ENCODE results near the gene KCNH2. TPM values are rescaled to one million over a fixed set of nuclear protein-coding genes. Genes with fewer than 3 reads are reported as not detected.
"Not testable (repeated sequence)": the region's sequence is repeated elsewhere in the genome, so short reads cannot be mapped to it uniquely, and the experiment has no call there.

KCNH2 gene
- total and polyA plus RNA-seq, 2 experiments from 2014 or later: 8.4 to 9.1 TPM

GRCh38 chr7:151012031-151012692 lies 34.0 kb upstream of the KCNH2 start:
- no peak overlapping the region for H3K4me3 ChIP-seq
- WGBS (ENCODE audit: low lambda C conversion rate, missing lambda C conversion rate): 67% methylated on average over 6 of the region's 6 CpGs
- DNase-seq (ENCODE audit: low spot score): peak; percentile 73
- no peaks in the 10 kb centered on the region for H3K79me2 ChIP-seq
- H2AFZ ChIP-seq: no peak overlapping the region
- no peaks in the 10 kb centered on the region for H3K9me3 ChIP-seq (ENCODE audit: low read depth)
- no peaks in the 10 kb centered on the region for H3K36me3 ChIP-seq (replicated peaks; ENCODE audit: insufficient read depth, low read depth)
- peaks cover 33% of the 10 kb centered on the region for H3K4me1 ChIP-seq (ENCODE audit: insufficient read depth)
- H3K4me2 ChIP-seq: peak overlapping the region; percentile 78
- H3K9me2 ChIP-seq (replicated peaks; ENCODE audit: insufficient read depth): no peaks in the 10 kb centered on the region
- H3K27ac ChIP-seq: peak overlapping the region; percentile 79
- no peaks in the 10 kb centered on the region for H4K20me1 ChIP-seq (ENCODE audit: insufficient read depth, poor library complexity, severe bottlenecking)
- peaks cover 2% of the 10 kb centered on the region for H3K27me3 ChIP-seq
- no peak for TF ChIP-seq EZH2phosphoT487 (IDR thresholded peaks at IDR 0.05; ENCODE audit: low read depth, severe bottlenecking, unreplicated experiment)
- TF ChIP-seq EZH2 (IDR thresholded peaks at IDR 0.05; ENCODE audit: borderline replicate concordance): no peak
- TF ChIP-seq CTCF (IDR thresholded peaks at IDR 0.05; ENCODE audit: poor library complexity): no peak

GRCh38 chr7:151011616-151012015 lies 33.5 kb upstream of the KCNH2 start:
- peak overlapping the region; percentile 70 for H3K4me2 ChIP-seq
- 87% methylated on average over 12 of the region's 12 CpGs for WGBS (ENCODE audit: low lambda C conversion rate, missing lambda C conversion rate)

GRCh38 chr7:151011097-151011409 lies 32.9 kb upstream of the KCNH2 start:
- Histone ChIP-seq H3K4me2 (peak overlapping the region; percentile 70), H3K36me3 (replicated peaks; ENCODE audit: insufficient read depth, low read depth) (no peaks in the 10 kb centered on the region), H3K27me3 (no peaks in the 10 kb centered on the region), H3K4me3 (no peak overlapping the region), H3K9me3 (ENCODE audit: low read depth) (no peaks in the 10 kb centered on the region), H2AFZ (no peak overlapping the region), H3K4me1 (ENCODE audit: insufficient read depth) (peaks cover 33% of the 10 kb centered on the region), H4K20me1 (ENCODE audit: insufficient read depth, poor library complexity, severe bottlenecking) (no peaks in the 10 kb centered on the region), H3K27ac (peak overlapping the region; percentile 51), H3K9me2 (replicated peaks; ENCODE audit: insufficient read depth) (no peaks in the 10 kb centered on the region), H3K79me2 (no peaks in the 10 kb centered on the region)
- WGBS (ENCODE audit: low lambda C conversion rate, missing lambda C conversion rate): 45% methylated on average over 1 of the region's 1 CpG
- no peak for TF ChIP-seq EZH2phosphoT487 (IDR thresholded peaks at IDR 0.05; ENCODE audit: low read depth, severe bottlenecking, unreplicated experiment)
- TF ChIP-seq EZH2 (IDR thresholded peaks at IDR 0.05; ENCODE audit: borderline replicate concordance): no peak
- no peak for TF ChIP-seq CTCF (IDR thresholded peaks at IDR 0.05; ENCODE audit: poor library complexity)
- no peak for DNase-seq (ENCODE audit: low spot score)

More at GRCh38 chr7:151011616-151012015, 33.5 kb upstream of the KCNH2 start:
- H3K36me3 ChIP-seq (replicated peaks; ENCODE audit: insufficient read depth, low read depth); DNase-seq (ENCODE audit: low spot score); H3K27me3 ChIP-seq; H3K4me3 ChIP-seq; H3K9me3 ChIP-seq (ENCODE audit: low read depth); H4K20me1 ChIP-seq (ENCODE audit: insufficient read depth, poor library complexity, severe bottlenecking); H3K9me2 ChIP-seq (replicated peaks; ENCODE audit: insufficient read depth); H2AFZ ChIP-seq; H3K79me2 ChIP-seq: not testable (repeated sequence)
- Histone ChIP-seq H3K27ac (peak overlapping the region; percentile 50), H3K4me1 (ENCODE audit: insufficient read depth) (peaks cover 33% of the 10 kb centered on the region)

- no peaks in the 10 kb centered on the region for H3K9me2 ChIP-seq (replicated peaks; ENCODE audit: insufficient read depth)
- H3K27me3 ChIP-seq: no peaks in the 10 kb centered on the region
- peak overlapping the region; percentile 70 for H3K4me2 ChIP-seq
- H2AFZ ChIP-seq: peak overlapping the region; percentile 23
- WGBS (ENCODE audit: low lambda C conversion rate, missing lambda C conversion rate): 43% methylated on average over 18 of the region's 18 CpGs
- TF ChIP-seq EZH2phosphoT487 (IDR thresholded peaks at IDR 0.05; ENCODE audit: low read depth, severe bottlenecking, unreplicated experiment) (no peak), EZH2 (IDR thresholded peaks at IDR 0.05; ENCODE audit: borderline replicate concordance) (no peak), CTCF (IDR thresholded peaks at IDR 0.05; ENCODE audit: poor library complexity) (no peak)
- H3K36me3 ChIP-seq (replicated peaks; ENCODE audit: insufficient read depth, low read depth): no peaks in the 10 kb centered on the region
- H3K4me3 ChIP-seq: no peak overlapping the region
- peaks cover 33% of the 10 kb centered on the region for H3K4me1 ChIP-seq (ENCODE audit: insufficient read depth)
- no peaks in the 10 kb centered on the region for H3K9me3 ChIP-seq (ENCODE audit: low read depth)
- H4K20me1 ChIP-seq (ENCODE audit: insufficient read depth, poor library complexity, severe bottlenecking): no peaks in the 10 kb centered on the region
- peak overlapping the region; percentile 51 for H3K27ac ChIP-seq
- no peaks in the 10 kb centered on the region for H3K79me2 ChIP-seq
- peak; percentile 72 for DNase-seq (ENCODE audit: low spot score)
Observed at GRCh38 chr7:151010307-151011096, 32.4 kb upstream of the KCNH2 start.

Data from hepatocyte (in vitro differentiated cells).